Progenitor cell of endocrine pancreas (in vitro differentiated cells): ENCODE data around the gene TAOK2. TPM values are rescaled to one million over a fixed set of nuclear protein-coding genes. Genes with fewer than 3 reads are reported as not detected.
A peak's percentile ranks its signal among the peaks of the same experiment; 100 is the strongest.
"Not testable (repeated sequence)": the region's sequence is repeated elsewhere in the genome, so short reads cannot be mapped to it uniquely, and the experiment has no call there.

Experiments
- DNase-seq: peaks from one replicate; pipeline ENCODE4 v3.0.0; 2021; ENCODE audit warnings: low spot score; ENCODE audit not compliant: unreplicated experiment
- H3K27ac Mint-ChIP-seq: 2 replicates; pipeline ENCODE4 v1.8.0; 2021; ENCODE audit warnings: mild to moderate bottlenecking, moderate library complexity, mixed read lengths
- H3K27me3 Mint-ChIP-seq: 2 replicates; pipeline ENCODE4 v1.8.0; 2021; ENCODE audit warnings: mixed read lengths
- H3K36me3 Mint-ChIP-seq: 2 replicates; pipeline ENCODE4 v1.8.0; 2022; ENCODE audit warnings: mixed read lengths; ENCODE audit not compliant: insufficient read depth
- H3K4me1 Mint-ChIP-seq: 2 replicates; pipeline ENCODE4 v1.8.0; 2021; ENCODE audit warnings: low read depth, mixed read lengths
- H3K4me3 Mint-ChIP-seq: 2 replicates; pipeline ENCODE4 v1.8.0; 2021; ENCODE audit warnings: low read depth, mild to moderate bottlenecking, moderate library complexity, mixed read lengths
- H3K9me3 Mint-ChIP-seq: 2 replicates; pipeline ENCODE4 v1.8.0; 2021; ENCODE audit warnings: low read depth, mixed read lengths
- total RNA-seq: library from RNA; stranded (reverse); gene quantifications from 2 replicates; pipeline ENCODE4 v1.2.1, GENCODE V29; 2021
- TF ChIP-seq, protein P1 (sequence below): fragments of 200-600 bp; sonication (generic); IDR thresholded peaks from one replicate; pipeline ENCODE4 v1.5.0; 2021; ENCODE audit warnings: antibody characterized with exemption, mild to moderate bottlenecking; ENCODE audit not compliant: unreplicated experiment

The TAOK2 gene
- total RNA-seq, 1 donor from 2014 or later, result 54.0 TPM

DNA sequence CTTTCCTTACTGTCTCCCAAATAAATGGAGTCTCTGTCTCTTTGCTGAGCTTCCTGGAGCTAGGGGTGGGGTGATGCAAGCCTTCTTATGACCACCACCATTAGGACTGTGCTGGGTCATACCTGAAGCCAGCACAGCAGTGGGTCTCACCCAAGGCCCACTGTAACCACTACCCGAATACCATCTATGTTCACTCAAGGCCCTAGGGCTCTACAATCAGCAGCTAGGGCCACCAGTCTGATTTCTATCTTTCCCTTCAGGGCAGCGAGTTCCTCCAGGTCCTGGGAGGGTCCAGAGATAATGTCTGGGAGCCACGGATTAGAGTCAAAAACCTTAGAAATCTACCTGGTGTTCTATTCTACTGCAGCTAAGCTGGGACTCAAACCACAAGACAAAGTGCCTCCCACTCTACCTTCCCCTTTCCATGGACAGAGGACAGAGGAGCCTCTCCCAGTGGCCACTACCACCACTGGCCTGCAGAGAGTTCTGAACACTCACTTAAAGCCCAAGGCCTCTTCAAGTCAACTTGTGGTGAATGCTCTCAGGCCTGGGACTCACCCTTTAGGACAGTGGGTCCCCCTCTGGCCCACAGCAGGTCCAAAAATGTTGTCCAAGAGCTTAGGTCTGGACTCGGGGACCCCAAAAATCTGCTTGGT lies 22.7 kb upstream of the TAOK2 start:
- no peak for DNase-seq
- Mint-ChIP-seq H3K9me3 (peaks cover 5% of the 10 kb centered on the region), H3K27me3 (no peaks in the 10 kb centered on the region), H3K36me3 (no peaks in the 10 kb centered on the region), H3K4me1 (no peaks in the 10 kb centered on the region), H3K27ac (no peak overlapping the region), H3K4me3 (no peak overlapping the region)
- TF ChIP-seq, protein P1, sequence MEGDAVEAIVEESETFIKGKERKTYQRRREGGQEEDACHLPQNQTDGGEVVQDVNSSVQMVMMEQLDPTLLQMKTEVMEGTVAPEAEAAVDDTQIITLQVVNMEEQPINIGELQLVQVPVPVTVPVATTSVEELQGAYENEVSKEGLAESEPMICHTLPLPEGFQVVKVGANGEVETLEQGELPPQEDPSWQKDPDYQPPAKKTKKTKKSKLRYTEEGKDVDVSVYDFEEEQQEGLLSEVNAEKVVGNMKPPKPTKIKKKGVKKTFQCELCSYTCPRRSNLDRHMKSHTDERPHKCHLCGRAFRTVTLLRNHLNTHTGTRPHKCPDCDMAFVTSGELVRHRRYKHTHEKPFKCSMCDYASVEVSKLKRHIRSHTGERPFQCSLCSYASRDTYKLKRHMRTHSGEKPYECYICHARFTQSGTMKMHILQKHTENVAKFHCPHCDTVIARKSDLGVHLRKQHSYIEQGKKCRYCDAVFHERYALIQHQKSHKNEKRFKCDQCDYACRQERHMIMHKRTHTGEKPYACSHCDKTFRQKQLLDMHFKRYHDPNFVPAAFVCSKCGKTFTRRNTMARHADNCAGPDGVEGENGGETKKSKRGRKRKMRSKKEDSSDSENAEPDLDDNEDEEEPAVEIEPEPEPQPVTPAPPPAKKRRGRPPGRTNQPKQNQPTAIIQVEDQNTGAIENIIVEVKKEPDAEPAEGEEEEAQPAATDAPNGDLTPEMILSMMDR, result no peak

DNA sequence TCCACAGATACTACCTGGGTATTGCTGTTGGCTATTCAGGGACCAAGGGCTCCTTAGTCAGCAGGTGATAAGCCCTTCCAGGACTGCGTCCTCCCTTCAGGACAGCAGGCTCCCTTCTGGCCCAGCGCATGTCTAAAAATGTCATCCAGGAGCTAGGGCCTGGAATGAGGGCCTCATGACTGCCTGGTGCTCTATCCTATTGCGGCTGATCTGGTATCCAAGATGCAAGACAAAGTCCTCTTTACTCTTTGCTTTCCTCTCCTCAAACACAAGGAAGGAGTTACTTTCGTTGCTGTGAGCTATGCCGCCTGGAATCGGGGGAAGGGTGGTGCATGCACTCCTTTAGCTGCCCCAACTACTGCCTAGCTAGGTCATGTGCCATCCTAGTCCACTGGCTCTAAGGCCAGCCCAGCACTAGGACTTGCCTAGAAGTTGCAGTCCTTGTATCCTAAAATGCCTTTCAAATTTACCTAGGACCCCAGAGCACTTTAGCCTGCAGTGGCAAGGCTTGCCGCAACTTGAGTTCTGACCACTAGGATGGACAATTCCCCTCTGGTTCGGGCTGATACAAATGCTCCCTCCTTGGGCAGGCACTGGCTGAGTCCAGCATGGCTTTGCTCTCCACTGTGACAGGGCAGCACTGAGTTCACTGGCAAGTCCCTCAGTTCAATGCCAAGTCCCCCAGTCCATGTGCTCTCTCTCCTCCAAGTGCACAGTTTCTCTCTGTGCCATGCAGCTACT lies 21.9 kb upstream of the TAOK2 start:
- H3K36me3 Mint-ChIP-seq, result no peaks in the 10 kb centered on the region
- no peak overlapping the region for H3K27ac Mint-ChIP-seq
- no peaks in the 10 kb centered on the region for H3K4me1 Mint-ChIP-seq
- no peaks in the 10 kb centered on the region for H3K27me3 Mint-ChIP-seq
- TF ChIP-seq, protein P1, result no peak
- no peak overlapping the region for H3K4me3 Mint-ChIP-seq
- DNase-seq, result no peak
- H3K9me3 Mint-ChIP-seq, result peaks cover 5% of the 10 kb centered on the region

DNA sequence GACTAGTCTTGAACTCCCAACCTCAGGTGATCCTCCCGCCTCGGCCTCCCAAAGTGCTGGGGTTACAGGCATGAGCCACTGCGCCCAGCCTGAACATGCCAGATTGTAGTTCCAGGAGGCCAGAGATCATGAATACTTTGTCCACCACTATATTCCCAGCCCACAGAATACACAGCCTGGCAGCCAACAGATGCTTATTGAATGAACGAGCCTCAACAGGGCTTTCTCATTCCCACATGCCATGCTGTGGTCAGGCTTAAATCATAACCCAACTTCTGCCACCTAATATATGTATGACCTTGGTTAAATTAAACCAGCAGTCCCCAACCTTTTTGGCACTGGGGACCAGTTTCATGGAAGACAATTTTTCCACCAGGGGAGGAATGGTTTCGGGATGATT lies 14.9 kb upstream of the TAOK2 start:
- peaks cover 2% of the 10 kb centered on the region for H3K36me3 Mint-ChIP-seq
- H3K4me1 Mint-ChIP-seq, result peaks cover 10% of the 10 kb centered on the region
- H3K27ac Mint-ChIP-seq, result no peak overlapping the region
- DNase-seq, result no peak
- H3K9me3 Mint-ChIP-seq, result no peaks in the 10 kb centered on the region
- TF ChIP-seq, protein P1, result no peak
- no peaks in the 10 kb centered on the region for H3K27me3 Mint-ChIP-seq
- no peak overlapping the region for H3K4me3 Mint-ChIP-seq

DNA sequence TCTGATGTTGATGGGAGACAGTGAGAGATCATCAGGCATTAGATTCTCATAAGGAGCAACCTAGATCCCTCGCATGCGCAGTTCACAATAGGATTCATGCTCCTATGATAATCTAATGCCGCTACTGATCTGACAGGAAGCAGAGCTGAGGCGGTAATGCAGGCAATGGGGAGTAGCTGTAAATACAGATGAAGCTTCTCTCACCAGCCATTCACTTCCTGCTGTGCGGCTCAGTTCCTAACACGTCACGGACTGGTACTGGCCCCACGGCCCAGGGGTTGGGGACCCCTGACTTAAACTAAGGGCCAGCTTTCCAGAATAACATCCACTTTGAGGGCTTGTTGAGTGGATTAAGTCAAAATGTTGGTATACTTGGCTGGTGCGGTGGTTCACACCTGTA lies 14.4 kb upstream of the TAOK2 start:
- Mint-ChIP-seq H3K27ac (no peak overlapping the region), H3K4me1 (peaks cover 10% of the 10 kb centered on the region), H3K4me3 (no peak overlapping the region), H3K27me3 (no peaks in the 10 kb centered on the region), H3K36me3 (peaks cover 2% of the 10 kb centered on the region), H3K9me3 (no peaks in the 10 kb centered on the region)
- TF ChIP-seq, protein P1, result no peak
- DNase-seq, result no peak

DNA sequence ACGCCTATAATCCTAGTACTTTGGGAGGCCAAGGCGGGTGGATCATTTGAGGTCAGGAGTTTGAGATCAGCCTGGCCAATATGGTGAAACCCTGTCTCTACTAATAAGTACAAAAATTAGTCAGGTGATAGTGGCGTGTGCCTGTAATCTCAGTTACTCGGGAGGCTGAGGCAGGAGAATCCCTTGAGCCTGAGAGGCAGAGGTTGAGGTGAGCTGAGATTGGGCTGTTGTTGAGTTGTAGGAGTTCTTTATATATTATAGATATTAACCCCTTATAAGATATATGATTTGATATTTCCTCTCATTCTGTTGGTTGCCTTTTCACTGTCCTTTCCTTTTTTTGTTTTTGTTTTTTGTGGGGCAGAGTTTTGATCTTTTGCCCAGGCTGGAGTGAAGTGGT lies 13.8 kb upstream of the TAOK2 start:
- H3K4me1 Mint-ChIP-seq, result peaks cover 10% of the 10 kb centered on the region
- not testable (repeated sequence) for H3K27me3 Mint-ChIP-seq, H3K9me3 Mint-ChIP-seq, DNase-seq, H3K27ac Mint-ChIP-seq, H3K36me3 Mint-ChIP-seq
- peak overlapping the region; percentile 42 for H3K4me3 Mint-ChIP-seq

DNA sequence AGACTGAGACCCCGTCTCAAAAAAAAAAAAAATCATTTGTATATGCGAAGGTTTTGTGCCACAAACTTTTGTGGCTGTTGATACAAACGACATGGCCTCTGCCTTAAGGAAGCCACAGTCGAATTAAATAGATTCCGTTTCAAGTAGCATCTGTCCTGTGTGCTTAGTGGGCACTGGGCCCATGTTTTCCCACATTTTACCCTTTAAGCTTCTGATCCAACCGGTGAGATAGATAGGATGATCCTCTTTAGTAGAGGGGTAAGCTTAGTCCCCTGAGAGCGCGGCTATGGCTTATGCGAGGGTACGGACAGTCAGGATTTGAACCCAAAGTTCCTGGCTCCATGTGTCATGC lies 12.6 kb upstream of the TAOK2 start:
- H3K27ac Mint-ChIP-seq, result peak overlapping the region; percentile 92
- no peaks in the 10 kb centered on the region for H3K9me3 Mint-ChIP-seq
- TF ChIP-seq, protein P1, result no peak
- no peak for DNase-seq
- H3K4me3 Mint-ChIP-seq, result peak overlapping the region; percentile 83
- H3K27me3 Mint-ChIP-seq, result no peaks in the 10 kb centered on the region
- H3K4me1 Mint-ChIP-seq, result peaks cover 10% of the 10 kb centered on the region
- peaks cover 8% of the 10 kb centered on the region for H3K36me3 Mint-ChIP-seq
